ENCODE data around the gene SPAG5. TPM values are rescaled to one million over a fixed set of nuclear protein-coding genes. Genes with fewer than 3 reads are reported as not detected.

The SPAG5 gene
- total and polyA plus RNA-seq, 9 of the 15 experiments (the other 6 are each of a cell fraction or from before 2014, with no cell fraction given), result 94.4 to 286 (median 151) TPM

DNA sequence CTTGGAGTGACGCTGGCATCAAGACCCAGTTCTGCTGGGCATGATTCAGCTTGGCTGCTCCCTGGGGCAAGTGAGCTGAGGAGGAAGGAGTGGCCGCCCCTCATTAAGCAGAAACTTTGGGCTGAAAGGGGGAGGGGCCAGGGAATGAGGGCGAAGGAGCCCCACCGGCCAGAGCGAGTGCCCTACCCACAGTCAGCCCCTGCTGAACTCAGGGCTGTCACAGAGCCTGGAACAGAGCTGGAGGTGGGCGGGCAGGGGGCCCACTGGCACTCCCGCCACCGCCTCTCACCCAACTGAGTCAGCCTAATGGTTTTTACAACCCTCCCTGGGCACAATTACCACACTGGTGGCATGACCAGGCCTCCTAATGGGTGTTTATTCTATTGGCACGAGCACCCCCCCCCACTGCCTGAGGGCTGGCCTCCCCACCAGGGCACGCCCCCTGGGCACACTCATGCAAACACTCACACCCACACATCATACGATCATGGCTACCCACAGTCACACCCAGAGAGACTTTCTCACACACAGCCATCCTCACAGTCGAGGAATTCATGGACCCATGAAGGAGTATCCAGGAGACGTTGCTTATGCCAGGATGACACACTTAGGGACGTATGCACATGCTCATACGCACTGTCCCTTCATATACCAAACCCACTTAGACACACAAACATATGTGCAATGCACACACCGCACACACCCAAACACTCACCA is 65.6 kb downstream of the SPAG5 start:
- no peak overlapping the region for H2AFZ ChIP-seq (ENCODE audit: low read depth, low read length)
- WGBS (ENCODE audit: insufficient coverage, low coverage, missing lambda C conversion rate), result 7% methylated on average over 14 of the region's 16 CpGs
- no peak for FAIRE-seq
- ChIA-PET POLR2A (no interaction called here), CTCF (ENCODE audit: low intra/inter-chr PET ratio) (no interaction called here)
- no peak for DNase-seq (ENCODE audit: extremely low read depth in 1 of 4, low spot score in 3 of 4)
- in situ Hi-C loops (cut with MboI), result no loop called here
- no peak overlapping the region for H3K4me3 ChIP-seq
- 0 out of 2 replicates have a peak, but pooled peaks cover 13% of the 10 kb centered on the region for H4K20me1 ChIP-seq (replicated peaks; ENCODE audit: control insufficient read depth, insufficient read depth, low read length)
- H3K9me1 ChIP-seq (ENCODE audit: control insufficient read depth, insufficient read depth, low read length), result no peaks in the 10 kb centered on the region
- no peaks in the 10 kb centered on the region for H3K9me3 ChIP-seq (replicated peaks; ENCODE audit: control insufficient read depth, insufficient read depth, low read depth, low read length)
- H3K27ac ChIP-seq (ENCODE audit: extremely low read depth, low read depth, low read length), result no peak overlapping the region
- no peaks in the 10 kb centered on the region for H3K36me3 ChIP-seq (ENCODE audit: control insufficient read depth, insufficient read depth, low read length)
- no peaks in the 10 kb centered on the region for H3K79me2 ChIP-seq (ENCODE audit: control insufficient read depth, insufficient read depth, low read length)
- peaks cover 5 to 44% of the 10 kb centered on the region in 2 experiments; a peak in 4 of 5 replicates for H3K27me3 ChIP-seq (ENCODE audit: control insufficient read depth in 2 of 2, insufficient read depth in 2 of 2, low read length in 2 of 2)
- ATAC-seq, result no peak
- no peak overlapping the region for H3K9ac ChIP-seq (ENCODE audit: insufficient read depth in 1 of 2, low read depth in 2 of 2, low read length in 2 of 2)
- BruUV-seq (replicated peaks), result no TSS peak
- H3K4me1 ChIP-seq (replicated peaks in 1 of 2; ENCODE audit: control insufficient read depth in 2 of 2, insufficient read depth in 2 of 2, low read length in 2 of 2), result peaks cover under 1 to 16% of the 10 kb centered on the region in 2 experiments; a peak in 3 of 5 replicates
- no peak overlapping the region for H3K4me2 ChIP-seq (ENCODE audit: insufficient read depth, low read length)
- intact Hi-C loops (cut with micrococcal nuclease), result no loop called here
- TF ChIP-seq SMARCC2 (IDR thresholded peaks at IDR 0.05; ENCODE audit: low read depth) (no peak), SIN3A (IDR thresholded peaks at IDR 0.05; ENCODE audit: borderline replicate concordance in 2 of 2, control insufficient read depth in 1 of 2, low read depth in 2 of 2, low read length in 2 of 2) (no peak), KLF10 (CRISPR knock-in tag; IDR thresholded peaks at IDR 0.05) (no peak), ETV6 (IDR thresholded peaks at IDR 0.05; ENCODE audit: borderline replicate concordance in 1 of 2, low read depth in 2 of 2, low read length in 1 of 2) (no peak), ETV6 (CRISPR knock-in tag; IDR thresholded peaks at IDR 0.05; ENCODE audit: borderline replicate concordance) (no peak), ZNF699 (CRISPR knock-in tag; IDR thresholded peaks at IDR 0.05; ENCODE audit: insufficient replicate concordance) (no peak), RBFOX2 (IDR thresholded peaks at IDR 0.05; ENCODE audit: low read depth, low read length) (no peak), ZBTB7A (IDR thresholded peaks at IDR 0.05; ENCODE audit: borderline replicate concordance, control insufficient read depth, low read depth, low read length) (no peak), JUN (IDR thresholded peaks at IDR 0.05; ENCODE audit: borderline replicate concordance, low read depth, low read length) (no peak), JUN (CRISPR knock-in tag; IDR thresholded peaks at IDR 0.05; ENCODE audit: borderline replicate concordance) (no peak)
- TF ChIP-seq, protein P1, sequence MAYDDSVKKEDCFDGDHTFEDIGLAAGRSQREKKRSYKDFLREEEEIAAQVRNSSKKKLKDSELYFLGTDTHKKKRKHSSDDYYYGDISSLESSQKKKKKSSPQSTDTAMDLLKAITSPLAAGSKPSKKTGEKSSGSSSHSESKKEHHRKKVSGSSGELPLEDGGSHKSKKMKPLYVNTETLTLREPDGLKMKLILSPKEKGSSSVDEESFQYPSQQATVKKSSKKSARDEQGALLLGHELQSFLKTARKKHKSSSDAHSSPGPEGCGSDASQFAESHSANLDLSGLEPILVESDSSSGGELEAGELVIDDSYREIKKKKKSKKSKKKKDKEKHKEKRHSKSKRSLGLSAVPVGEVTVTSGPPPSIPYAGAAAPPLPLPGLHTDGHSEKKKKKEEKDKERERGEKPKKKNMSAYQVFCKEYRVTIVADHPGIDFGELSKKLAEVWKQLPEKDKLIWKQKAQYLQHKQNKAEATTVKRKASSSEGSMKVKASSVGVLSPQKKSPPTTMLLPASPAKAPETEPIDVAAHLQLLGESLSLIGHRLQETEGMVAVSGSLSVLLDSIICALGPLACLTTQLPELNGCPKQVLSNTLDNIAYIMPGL (CRISPR knock-in tag; IDR thresholded peaks at IDR 0.05), result no peak
- TF ChIP-seq, protein P2, sequence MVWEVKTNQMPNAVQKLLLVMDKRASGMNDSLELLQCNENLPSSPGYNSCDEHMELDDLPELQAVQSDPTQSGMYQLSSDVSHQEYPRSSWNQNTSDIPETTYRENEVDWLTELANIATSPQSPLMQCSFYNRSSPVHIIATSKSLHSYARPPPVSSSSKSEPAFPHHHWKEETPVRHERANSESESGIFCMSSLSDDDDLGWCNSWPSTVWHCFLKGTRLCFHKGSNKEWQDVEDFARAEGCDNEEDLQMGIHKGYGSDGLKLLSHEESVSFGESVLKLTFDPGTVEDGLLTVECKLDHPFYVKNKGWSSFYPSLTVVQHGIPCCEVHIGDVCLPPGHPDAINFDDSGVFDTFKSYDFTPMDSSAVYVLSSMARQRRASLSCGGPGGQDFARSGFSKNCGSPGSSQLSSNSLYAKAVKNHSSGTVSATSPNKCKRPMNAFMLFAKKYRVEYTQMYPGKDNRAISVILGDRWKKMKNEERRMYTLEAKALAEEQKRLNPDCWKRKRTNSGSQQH (CRISPR knock-in tag; IDR thresholded peaks at IDR 0.05), result no peak
- TF ChIP-seq, protein P3, sequence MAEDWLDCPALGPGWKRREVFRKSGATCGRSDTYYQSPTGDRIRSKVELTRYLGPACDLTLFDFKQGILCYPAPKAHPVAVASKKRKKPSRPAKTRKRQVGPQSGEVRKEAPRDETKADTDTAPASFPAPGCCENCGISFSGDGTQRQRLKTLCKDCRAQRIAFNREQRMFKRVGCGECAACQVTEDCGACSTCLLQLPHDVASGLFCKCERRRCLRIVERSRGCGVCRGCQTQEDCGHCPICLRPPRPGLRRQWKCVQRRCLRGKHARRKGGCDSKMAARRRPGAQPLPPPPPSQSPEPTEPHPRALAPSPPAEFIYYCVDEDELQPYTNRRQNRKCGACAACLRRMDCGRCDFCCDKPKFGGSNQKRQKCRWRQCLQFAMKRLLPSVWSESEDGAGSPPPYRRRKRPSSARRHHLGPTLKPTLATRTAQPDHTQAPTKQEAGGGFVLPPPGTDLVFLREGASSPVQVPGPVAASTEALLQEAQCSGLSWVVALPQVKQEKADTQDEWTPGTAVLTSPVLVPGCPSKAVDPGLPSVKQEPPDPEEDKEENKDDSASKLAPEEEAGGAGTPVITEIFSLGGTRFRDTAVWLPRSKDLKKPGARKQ (CRISPR knock-in tag; IDR thresholded peaks at IDR 0.05), result no peak
- TF ChIP-seq, protein P4, sequence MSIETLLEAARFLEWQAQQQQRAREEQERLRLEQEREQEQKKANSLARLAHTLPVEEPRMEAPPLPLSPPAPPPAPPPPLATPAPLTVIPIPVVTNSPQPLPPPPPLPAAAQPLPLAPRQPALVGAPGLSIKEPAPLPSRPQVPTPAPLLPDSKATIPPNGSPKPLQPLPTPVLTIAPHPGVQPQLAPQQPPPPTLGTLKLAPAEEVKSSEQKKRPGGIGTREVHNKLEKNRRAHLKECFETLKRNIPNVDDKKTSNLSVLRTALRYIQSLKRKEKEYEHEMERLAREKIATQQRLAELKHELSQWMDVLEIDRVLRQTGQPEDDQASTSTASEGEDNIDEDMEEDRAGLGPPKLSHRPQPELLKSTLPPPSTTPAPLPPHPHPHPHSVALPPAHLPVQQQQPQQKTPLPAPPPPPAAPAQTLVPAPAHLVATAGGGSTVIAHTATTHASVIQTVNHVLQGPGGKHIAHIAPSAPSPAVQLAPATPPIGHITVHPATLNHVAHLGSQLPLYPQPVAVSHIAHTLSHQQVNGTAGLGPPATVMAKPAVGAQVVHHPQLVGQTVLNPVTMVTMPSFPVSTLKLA (conservative IDR thresholded peaks at IDR 0.05), result no peak

All from K562 (cell line).